Astrocyte of the spinal cord (primary cell): ENCODE results near the gene MYMX.
"Not testable (repeated sequence)": the region's sequence is repeated elsewhere in the genome, so short reads cannot be mapped to it uniquely, and the experiment has no call there.

Experiments
- DNase-seq: peaks from one replicate; pipeline ENCODE4 v3.0.0; 2011; ENCODE audit warnings: low read depth, low spot score
- H3K4me3 ChIP-seq: 2 replicates; pipeline ENCODE4 v1.5.1; 2011; ENCODE audit warnings: low read depth, mild to moderate bottlenecking, low read length, moderate library complexity
- in situ Hi-C: cut with HindIII; loops from 2 replicates; pipeline ENCODE4 v1.10.0; 2017; ENCODE audit warnings: low sequenced_read_pairs
- TF ChIP-seq, protein P1 (sequence below): IDR thresholded peaks from 2 replicates; pipeline ENCODE4 v1.5.1; 2012; ENCODE audit warnings: low read depth, mild to moderate bottlenecking, low read length, inconsistent platforms

The MYMX gene

DNA sequence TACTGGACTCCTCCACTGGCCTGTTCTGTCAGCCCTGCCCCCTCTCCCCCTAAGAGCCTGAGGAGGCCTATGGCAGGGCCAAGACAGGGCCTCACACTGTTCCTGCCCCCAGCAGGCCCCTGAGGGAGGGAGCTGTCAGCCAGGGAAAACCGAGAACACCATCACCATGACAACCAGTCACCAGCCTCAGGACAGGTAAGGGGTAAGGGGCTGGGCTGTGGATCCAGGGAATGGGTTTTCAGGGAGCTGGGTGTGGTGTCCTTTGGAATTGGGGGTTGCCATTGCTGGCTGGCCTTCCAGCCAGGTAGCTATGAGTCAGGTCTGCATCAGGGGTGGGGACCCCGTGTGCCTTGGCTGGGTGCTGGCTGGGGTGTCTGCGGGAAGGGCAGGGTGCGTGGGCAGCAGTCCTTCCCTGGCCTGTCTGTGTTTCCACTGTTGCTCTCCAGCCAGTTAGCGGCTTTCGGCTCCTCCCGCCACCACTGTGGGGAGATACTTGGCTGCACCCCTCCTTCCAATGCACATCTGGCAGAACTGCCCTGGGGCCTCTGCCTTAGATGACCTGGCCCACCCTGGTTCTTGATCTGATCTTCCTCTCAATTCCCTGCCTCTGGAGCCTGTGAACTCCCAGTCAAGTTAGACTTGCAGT lies 10.5 kb downstream of the MYMX start:
- in situ Hi-C loops = no loop called here
- no peak overlapping the region for H3K4me3 ChIP-seq
- TF ChIP-seq, protein P1, sequence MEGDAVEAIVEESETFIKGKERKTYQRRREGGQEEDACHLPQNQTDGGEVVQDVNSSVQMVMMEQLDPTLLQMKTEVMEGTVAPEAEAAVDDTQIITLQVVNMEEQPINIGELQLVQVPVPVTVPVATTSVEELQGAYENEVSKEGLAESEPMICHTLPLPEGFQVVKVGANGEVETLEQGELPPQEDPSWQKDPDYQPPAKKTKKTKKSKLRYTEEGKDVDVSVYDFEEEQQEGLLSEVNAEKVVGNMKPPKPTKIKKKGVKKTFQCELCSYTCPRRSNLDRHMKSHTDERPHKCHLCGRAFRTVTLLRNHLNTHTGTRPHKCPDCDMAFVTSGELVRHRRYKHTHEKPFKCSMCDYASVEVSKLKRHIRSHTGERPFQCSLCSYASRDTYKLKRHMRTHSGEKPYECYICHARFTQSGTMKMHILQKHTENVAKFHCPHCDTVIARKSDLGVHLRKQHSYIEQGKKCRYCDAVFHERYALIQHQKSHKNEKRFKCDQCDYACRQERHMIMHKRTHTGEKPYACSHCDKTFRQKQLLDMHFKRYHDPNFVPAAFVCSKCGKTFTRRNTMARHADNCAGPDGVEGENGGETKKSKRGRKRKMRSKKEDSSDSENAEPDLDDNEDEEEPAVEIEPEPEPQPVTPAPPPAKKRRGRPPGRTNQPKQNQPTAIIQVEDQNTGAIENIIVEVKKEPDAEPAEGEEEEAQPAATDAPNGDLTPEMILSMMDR = no peak
- DNase-seq = no peak

DNA sequence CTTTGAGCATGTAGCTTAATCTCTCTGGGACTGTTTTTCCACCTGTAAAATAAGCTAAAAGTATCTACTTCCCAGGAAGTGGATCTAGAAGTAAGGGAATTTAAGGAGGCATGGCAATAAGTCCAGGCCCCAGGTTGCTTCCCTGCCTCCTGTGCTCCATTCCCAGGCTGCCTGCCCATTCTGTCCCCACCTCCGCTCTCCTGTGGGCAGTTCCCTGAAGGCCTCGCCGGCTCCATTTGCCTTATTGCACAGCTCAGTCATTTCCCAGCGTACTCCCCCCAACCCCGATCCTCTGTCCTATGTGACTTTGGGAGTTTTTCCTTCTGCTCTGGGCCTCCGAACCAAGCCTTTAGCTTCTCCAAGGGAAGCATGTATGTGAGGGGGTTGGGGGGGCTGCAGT lies 11.3 kb downstream of the MYMX start:
- TF ChIP-seq, protein P1 = no peak
- in situ Hi-C loops = no loop called here
- H3K4me3 ChIP-seq = no peak overlapping the region
- DNase-seq = no peak

DNA sequence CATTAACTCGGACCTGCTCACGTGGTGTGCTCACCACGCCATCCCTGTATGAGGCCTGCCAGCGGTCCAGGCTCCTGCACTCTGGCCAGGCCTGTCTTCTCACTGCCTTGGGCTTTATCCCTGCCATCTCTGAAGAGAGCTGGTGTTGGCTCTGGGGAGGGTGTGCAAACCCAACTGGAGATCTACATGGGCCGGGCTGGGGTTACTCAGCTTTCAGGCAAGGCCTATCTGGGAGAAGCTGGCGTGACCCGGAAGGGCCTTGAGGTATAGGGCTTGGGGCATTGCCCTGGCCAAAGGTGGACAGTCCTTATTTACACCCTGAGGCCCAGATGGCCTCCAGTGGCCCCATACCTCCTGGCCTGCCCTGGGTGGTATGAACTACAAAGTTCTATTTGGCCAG lies 11.7 kb downstream of the MYMX start:
- in situ Hi-C loops = no loop called here
- no peak for DNase-seq
- TF ChIP-seq, protein P1 = no peak
- H3K4me3 ChIP-seq = no peak overlapping the region

DNA sequence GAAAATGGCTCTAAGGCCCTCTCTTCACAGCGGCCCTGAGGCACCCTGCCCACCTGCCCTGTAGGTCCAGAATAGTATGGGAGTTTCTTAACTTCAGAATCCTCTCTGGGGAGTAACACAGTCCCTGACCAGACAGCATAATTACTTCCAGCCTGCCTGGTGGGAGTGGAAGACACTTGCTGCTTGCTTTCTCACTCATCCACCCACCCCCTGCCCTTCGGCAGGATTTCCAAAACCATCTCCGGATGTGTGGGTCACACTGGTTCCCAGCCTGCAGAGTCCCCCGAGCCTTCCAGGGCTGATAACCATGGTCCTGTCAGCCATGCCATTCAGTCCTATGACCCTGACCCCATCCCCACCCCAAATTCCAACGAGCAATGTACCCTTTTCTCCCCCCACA lies 12.1 kb downstream of the MYMX start:
- in situ Hi-C loops = no loop called here
- TF ChIP-seq, protein P1 = no peak
- no peak for DNase-seq
- H3K4me3 ChIP-seq = no peak overlapping the region

DNA sequence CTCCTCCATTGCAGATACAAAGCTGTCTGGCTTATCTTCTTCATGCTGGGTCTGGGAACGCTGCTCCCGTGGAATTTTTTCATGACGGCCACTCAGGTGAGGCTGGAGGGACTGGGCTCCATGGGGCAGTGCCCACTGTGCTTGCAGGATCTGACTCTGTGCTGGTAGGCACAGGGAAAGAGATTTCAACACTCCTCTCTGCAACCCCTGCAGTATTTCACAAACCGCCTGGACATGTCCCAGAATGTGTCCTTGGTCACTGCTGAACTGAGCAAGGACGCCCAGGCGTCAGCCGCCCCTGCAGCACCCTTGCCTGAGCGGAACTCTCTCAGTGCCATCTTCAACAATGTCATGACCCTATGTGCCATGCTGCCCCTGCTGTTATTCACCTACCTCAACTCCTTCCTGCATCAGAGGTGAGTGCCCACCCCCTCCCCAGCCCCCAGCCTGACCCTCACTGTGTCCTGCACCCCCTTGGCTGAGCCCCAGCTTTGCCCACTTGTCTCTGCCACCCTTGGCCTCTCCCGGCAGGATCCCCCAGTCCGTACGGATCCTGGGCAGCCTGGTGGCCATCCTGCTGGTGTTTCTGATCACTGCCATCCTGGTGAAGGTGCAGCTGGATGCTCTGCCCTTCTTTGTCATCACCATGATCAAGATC lies 12.8 kb downstream of the MYMX start:
- no peak for DNase-seq
- in situ Hi-C loops = no loop called here
- H3K4me3 ChIP-seq = no peak overlapping the region
- TF ChIP-seq, protein P1 = no peak

DNA sequence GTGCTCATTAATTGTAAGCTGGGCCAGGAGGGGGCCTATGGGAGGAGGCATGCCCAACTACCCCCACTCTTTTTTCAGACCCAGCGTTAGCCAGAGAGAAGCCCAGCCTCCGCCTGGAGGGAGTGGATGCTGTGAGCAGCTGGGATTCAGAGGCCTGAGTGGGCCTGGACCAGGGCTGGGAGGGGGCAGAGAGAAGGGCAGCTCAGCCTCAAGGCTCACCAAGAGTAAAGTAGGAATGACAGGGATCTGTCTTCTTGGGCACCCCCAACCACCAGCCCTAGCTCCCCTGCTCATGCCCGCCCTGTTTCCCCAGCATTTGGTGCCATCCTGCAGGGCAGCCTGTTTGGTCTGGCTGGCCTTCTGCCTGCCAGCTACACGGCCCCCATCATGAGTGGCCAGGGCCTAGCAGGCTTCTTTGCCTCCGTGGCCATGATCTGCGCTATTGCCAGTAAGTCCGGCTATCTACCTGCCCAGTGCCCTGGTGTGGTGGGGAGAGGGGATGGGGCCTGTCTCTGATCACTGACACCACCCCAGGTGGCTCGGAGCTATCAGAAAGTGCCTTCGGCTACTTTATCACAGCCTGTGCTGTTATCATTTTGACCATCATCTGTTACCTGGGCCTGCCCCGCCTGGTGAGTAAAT lies 13.4 kb downstream of the MYMX start:
- TF ChIP-seq, protein P1 = no peak
- DNase-seq = no peak
- in situ Hi-C loops = no loop called here
- no peak overlapping the region for H3K4me3 ChIP-seq

DNA sequence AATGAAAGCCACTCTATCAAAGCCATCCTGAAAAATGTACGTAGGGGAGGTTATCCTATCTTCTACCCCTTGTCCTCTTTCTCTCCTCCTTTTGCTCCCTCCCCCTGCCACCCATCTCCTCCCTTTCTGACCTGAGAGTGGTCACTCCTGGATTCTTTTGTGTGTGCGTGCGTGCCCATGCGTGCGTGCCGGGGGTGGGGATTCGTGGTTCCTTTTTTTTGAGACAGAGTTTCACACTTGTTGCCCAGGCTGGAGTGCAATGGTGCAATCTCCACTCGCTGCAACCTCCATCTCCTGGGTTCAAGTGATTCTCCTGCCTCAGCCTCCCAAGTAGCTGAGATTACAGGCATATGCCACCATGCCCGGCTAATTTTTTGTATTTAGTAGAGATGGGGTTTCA lies 14.7 kb downstream of the MYMX start:
- in situ Hi-C loops, DNase-seq, H3K4me3 ChIP-seq: not testable (repeated sequence)
